GM18870 (cell line): ENCODE data around the gene TAGLN.

Experiments
- ATAC-seq: cut with Tn5 transposase; IDR thresholded peaks from one replicate; pipeline ENCODE4 v1.9.1; 2021; ENCODE audit warnings: moderate library complexity; ENCODE audit not compliant: unreplicated experiment

TAGLN gene

DNA sequence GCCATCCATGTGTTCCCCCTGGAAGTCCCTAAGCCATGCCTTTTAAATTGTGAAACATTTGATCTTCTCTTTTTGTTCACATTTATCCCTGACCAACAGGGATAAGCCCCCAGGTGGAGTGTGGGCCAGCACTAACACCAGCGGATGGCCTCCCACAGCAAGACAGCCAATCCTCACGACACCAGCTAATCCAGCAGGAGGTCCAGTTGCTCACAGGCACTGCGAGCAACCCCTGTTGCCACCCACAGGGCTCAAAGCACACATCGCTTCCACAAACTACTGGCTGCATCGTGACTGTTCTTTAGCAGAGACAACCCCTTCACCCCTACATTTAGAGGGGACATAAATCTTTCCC lies 30.7 kb downstream of the TAGLN start:
- no peak for ATAC-seq

DNA sequence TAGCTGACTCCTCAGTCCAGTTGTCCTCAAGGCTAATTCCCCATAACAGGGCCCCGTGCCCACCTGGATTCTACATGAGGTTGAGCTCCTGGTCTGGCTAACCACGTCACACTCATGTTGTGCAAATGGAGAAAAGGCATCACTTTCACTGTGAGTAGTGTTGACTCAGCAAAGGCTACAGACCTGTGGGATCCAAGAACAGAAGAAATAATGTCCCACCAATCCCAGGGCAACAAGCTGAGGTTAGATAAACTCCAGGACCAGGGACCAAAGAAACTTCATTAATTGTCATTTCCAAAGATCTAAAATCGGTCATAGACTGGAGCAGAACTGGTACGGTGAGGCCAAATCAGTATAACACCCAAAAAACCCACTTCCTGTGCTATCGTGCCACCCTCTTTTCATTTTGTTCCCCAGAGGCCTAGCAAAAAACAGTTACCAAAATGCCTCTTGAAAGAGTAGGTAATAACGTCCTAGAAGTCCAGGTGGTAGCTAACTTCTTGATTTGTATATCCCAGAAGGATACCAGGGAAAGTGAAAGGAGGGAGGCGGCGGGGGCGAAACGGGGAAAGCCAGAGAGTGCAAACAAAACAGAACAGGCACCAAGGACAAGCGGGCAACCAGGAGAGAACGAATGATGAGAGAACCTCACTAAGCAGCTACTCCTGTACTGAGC lies 31.3 kb downstream of the TAGLN start:
- ATAC-seq: no peak

DNA sequence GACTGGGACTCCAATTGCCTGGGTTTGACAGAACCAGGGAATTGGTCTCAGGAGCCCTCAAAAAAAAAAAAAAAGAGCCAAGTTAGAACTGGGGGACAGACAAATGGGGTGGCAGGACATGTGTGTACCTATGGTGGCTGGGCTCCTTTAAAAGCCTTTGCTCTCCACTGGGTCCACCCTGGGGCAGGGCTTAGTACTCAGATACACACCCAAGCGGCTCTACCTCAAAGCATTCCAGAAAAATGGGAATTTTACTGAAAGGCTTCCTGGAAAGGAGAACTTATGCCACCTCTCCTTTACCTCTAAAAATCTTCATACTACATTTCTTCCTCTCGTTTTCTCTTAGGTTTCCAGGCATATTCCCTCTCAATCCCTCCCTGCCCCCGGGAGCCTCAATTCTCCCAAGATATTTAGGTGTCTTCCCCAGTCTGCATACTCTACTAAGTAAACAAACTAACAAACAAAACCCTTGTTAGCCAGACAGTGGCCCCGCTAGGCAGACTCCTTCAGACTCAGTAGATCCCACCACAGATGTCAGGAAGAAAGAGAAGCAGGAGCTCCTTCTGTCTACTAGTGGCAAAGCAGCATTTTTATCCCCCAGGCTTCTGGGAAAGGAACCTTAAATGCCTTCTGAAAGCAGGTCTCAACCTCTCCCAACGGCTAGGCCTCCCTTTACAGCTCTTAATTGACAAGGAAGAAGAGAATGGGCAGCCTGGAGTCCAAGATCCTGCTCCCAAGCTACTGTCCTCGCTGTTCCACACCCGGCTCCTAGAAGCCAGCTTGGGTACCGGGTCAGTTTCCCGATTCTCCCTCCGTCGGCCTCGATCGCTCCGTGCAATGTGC lies 32.0 kb downstream of the TAGLN start:
- no peak for ATAC-seq

DNA sequence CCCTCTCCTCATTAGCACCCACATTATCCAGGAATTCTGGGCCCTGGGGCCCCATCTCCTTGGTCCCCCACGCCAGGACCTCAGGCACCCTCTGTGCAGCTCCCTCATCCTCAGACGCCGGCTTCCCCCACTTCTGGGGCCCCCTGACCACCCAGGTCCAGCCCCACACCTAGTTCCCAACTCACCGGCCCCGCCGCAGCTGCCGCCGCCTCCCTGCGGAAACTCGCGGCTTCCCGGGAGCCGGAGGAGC lies 32.6 kb downstream of the TAGLN start, which contains the start of gene PCSK7:
Gene PCSK7 (minus strand): TSS at position 232 of the 250 bp plus-strand sequence. CDS start 2,229 bp downstream, outside the sequence.
- no peak for ATAC-seq

DNA sequence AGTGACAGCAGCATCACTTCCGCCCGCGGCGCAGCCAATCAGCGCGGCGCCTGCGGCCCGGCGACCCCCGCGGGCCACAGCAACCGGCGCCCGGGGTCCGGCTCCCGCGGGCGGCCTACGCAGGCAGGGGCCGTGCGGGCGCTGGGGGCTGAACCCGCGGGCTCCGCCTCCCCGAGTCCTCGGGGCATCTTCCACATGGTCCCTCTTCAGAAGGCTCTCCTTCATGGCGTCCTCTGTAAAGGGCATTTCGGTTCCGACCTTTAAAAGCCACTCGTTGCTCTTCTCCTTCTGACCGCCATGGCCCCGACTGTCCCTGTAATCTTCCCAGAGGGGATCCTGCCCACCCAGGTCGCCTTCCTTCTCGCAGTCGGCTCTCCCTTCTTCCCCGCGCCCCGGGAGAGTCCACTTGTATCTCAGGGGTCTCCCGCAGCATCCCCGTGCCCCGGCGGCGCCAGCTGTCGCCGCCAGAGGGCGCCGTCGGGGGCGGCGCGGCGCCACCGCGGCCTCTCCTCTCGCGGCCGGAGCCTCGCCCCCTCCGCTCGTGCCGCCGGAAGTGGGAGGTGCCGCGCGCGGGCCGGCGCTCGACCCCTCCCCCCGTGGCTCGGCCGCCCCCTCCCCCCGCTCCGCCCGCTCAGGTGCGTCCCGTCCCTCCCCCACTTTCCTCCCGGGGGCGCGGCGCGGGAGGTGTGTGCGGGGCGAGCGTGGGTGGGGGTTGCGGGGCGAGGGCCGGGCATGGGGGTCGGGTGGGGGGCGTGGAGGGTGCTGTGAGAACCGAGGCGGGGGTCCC lies 33.1 kb downstream of the TAGLN start, which contains the start of gene RNF214:
Gene RNF214 (plus strand): TSS at position 580 of the 787 bp plus-strand sequence. CDS start 1,602 bp downstream, outside the sequence.
- peak; percentile 38 for ATAC-seq

DNA sequence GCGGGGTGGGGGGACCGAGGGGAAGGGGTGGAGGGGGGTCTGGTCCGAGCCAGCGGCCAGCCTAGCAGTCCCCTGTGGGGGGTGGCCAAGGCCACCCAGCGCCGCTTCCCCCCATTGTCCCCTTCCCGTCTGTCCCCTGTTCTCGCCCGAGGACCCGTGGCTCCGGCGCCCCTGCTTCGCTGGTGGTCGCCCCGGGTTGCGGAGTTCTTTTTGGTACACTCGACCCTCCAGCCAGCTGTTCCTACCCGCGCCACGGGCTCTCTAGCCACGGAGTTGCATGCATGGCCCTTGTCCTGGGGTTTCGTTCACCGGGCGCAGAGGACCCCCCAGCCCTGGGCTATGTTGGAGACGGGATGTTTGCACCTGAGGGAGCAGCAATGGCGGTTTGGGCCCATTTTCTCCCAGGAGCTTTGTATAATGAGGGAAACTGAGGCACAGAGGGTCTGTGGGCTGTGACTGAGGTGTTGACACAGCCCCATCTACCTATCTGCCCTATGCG lies 33.8 kb downstream of the TAGLN start:
- ATAC-seq: no peak

DNA sequence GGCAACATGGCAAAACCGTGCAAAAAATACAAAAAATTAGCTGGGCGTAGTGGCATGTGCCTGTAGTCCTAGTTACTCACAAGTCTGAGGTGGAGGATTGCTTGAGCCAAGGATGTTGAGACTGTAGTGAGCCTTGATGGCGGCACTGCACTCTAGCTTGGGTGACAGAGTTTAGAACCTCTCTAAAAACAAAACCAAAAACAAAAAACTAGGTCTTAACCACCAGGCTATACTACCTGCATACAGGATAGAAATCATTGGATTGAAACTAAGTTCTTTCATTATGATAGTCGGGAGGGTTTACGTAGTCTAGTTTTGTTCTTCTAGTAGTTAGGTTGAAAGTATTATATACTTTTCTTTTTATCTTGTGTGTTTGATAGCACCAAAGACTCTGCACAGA lies 39.1 kb downstream of the TAGLN start:
- ATAC-seq: no peak

DNA sequence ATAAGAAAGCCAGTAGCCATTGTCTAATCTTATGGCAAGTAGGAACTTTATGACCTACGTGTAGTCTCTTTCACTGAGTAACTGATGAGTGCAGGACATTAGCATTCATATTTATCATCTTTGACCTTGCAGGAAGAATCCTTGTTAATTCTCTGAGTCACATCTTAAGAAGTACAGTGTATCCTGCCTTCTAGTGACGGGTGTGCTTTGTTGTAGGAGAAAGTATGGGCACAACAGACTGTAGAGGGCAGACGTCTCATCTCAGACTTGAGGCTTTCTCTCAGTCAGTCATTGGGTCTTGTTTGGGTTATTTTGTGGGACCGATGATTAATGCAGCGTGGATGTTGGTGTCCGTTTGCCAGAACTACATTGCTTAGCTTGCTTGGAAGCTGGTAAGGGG lies 40.1 kb downstream of the TAGLN start:
- no peak for ATAC-seq

DNA sequence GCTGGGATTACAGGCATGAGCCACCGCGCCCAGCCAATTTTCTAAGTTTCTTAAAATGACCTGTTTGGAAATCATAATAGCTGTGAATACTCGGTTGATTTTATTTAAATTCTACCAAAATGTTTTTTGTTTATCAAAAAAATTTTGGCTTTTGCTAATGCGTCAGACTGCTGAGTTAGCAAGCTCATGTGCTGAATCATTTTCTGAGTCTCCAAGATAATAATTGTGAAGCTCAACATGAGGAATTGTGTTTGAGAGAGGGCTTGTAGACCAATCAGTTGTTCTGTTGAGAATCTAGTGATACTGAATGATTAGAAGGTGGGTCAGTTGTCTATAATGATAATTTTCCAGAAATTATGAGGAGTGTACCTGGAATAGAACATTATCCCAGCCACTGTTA lies 49.2 kb downstream of the TAGLN start:
- no peak for ATAC-seq

DNA sequence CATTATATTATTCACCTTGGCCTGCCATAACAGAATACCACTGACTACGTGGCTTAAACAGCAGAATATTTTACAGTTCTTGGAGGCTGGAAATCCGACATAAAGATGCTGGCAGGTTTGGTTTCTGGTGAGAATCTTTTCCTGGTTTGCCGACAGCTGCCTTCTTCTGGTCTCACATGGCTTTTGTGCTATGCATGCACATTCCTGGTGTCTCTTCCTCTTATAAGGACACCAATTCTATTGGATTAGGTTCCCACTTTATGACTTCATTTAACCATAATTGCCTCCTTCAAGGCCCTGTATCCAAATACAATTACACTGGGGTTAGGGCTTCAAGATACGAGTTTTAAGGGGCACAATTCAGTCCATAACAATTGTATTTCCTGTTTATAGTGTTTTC lies 50.4 kb downstream of the TAGLN start:
- ATAC-seq: no peak

DNA sequence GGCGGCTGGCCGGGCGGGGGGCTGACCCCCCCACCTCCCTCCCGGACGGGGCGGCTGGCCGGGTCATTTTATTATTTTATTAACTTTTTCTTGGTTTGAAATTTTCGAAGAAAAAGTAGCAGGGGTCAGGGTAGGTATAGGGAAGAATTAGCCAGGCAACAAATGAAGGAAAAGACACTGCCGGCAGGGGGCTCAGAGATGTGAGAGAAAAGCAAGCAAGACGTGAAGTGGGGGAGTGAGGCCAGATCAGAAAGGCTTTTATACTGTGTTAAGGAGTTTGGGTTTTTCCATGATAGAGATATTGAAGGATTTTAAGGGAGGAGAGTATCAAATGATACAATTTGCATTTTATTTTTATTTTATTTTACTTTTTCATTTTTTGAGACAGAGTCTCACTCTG lies 52.3 kb downstream of the TAGLN start:
- ATAC-seq: no peak

DNA sequence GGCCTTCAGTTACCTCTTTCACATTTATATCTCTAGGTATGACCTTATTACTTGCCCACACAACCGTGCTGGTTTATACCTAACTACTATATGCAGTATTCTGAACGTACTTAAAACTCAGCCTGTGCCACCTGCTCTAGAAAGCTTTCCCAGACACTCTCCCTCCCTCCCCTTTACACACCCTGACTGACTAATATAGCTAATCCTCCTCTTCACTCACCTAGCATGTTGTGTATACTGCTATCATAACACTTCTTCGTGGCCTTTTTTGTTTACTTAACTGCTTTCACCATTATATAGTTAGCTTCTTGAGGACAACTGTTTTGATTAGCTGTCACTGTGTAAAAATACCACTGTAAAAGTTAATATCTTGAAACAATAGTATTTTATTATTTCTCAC lies 56.8 kb downstream of the TAGLN start:
- ATAC-seq: no peak

DNA sequence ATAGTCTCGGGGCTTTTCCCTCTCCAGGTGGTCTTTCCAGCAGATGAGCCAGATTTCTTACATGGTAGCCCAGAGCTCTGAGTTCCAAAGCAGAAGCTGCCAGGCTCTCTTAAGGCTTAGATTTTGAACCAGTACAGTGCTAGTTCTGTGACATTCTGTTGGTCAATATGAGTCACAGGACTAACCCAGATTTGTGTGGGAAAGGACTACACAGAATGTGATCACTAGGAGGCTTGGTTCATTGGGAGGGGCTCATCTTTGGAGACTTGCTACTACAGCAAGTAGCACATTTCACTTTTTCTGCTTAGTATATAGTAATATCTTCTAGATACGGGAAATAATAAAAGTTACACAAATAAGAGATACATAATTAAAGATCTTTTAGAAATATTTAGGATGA lies 57.4 kb downstream of the TAGLN start:
- ATAC-seq: no peak
